GM18861 (cell line): Measurements from ENCODE around the gene ZFAND6.
"Not testable (repeated sequence)": the region's sequence is repeated elsewhere in the genome, so short reads cannot be mapped to it uniquely, and the experiment has no call there.

Experiments used
- ATAC-seq: cut with Tn5 transposase; IDR thresholded peaks from one replicate; pipeline ENCODE4 v1.9.1; 2021; ENCODE audit not compliant: unreplicated experiment

Gene ZFAND6

GRCh38 chr15:80095969-80096368, 36.5 kb downstream of the ZFAND6 start:
- ATAC-seq: no peak

- no peak for ATAC-seq
Observed at GRCh38 chr15:80098341-80098740, 38.9 kb downstream of the ZFAND6 start.

- peak; percentile 28 for ATAC-seq
Observed at GRCh38 chr15:80099241-80099640, 39.8 kb downstream of the ZFAND6 start.

GRCh38 chr15:80099662-80100061, 40.2 kb downstream of the ZFAND6 start:
- peak; percentile 63 for ATAC-seq

- ATAC-seq: peak; percentile 6
Observed at GRCh38 chr15:80100247-80100646, 40.8 kb downstream of the ZFAND6 start.

GRCh38 chr15:80105193-80105592, 45.7 kb downstream of the ZFAND6 start:
- ATAC-seq: no peak

- ATAC-seq: no peak
Observed at GRCh38 chr15:80105595-80105994, 46.1 kb downstream of the ZFAND6 start.

GRCh38 chr15:80106051-80106450, 46.6 kb downstream of the ZFAND6 start:
- ATAC-seq: no peak

GRCh38 chr15:80107204-80107603, 47.7 kb downstream of the ZFAND6 start:
- ATAC-seq: no peak

- ATAC-seq: no peak
Observed at GRCh38 chr15:80107774-80108173, 48.3 kb downstream of the ZFAND6 start.

GRCh38 chr15:80109388-80109787, 49.9 kb downstream of the ZFAND6 start:
- ATAC-seq: no peak

GRCh38 chr15:80110920-80111319, 51.4 kb downstream of the ZFAND6 start:
- ATAC-seq: no peak

- no peak for ATAC-seq
Observed at GRCh38 chr15:80114114-80114513, 54.6 kb downstream of the ZFAND6 start.

GRCh38 chr15:80115021-80115420, 55.5 kb downstream of the ZFAND6 start:
- ATAC-seq: no peak

- no peak for ATAC-seq
Observed at GRCh38 chr15:80118956-80119355, 59.5 kb downstream of the ZFAND6 start.

- no peak for ATAC-seq
Observed at GRCh38 chr15:80120636-80121035, 61.2 kb downstream of the ZFAND6 start.

GRCh38 chr15:80121546-80121945, 62.1 kb downstream of the ZFAND6 start:
- no peak for ATAC-seq

- no peak for ATAC-seq
Observed at GRCh38 chr15:80123034-80123433, 63.6 kb downstream of the ZFAND6 start.

GRCh38 chr15:80127253-80127652, 67.8 kb downstream of the ZFAND6 start:
- ATAC-seq: not testable (repeated sequence)

- ATAC-seq: no peak
Observed at GRCh38 chr15:80127911-80128310, 68.4 kb downstream of the ZFAND6 start.

GRCh38 chr15:80132382-80132781, 72.9 kb downstream of the ZFAND6 start:
- no peak for ATAC-seq

GRCh38 chr15:80136854-80137253, 77.4 kb downstream of the ZFAND6 start:
- ATAC-seq: no peak

- no peak for ATAC-seq
Observed at GRCh38 chr15:80138961-80139360, 79.5 kb downstream of the ZFAND6 start.

- ATAC-seq: no peak
Observed at GRCh38 chr15:80140909-80141308, 81.4 kb downstream of the ZFAND6 start.
